Kidney glomerular epithelial cell (primary cell): ENCODE data around the gene PAXX.

Experiments used
- DNase-seq: peaks from one replicate; lab custom pipeline; 2025; lab: John Stamatoyannopoulos, UW

The PAXX gene

DNA sequence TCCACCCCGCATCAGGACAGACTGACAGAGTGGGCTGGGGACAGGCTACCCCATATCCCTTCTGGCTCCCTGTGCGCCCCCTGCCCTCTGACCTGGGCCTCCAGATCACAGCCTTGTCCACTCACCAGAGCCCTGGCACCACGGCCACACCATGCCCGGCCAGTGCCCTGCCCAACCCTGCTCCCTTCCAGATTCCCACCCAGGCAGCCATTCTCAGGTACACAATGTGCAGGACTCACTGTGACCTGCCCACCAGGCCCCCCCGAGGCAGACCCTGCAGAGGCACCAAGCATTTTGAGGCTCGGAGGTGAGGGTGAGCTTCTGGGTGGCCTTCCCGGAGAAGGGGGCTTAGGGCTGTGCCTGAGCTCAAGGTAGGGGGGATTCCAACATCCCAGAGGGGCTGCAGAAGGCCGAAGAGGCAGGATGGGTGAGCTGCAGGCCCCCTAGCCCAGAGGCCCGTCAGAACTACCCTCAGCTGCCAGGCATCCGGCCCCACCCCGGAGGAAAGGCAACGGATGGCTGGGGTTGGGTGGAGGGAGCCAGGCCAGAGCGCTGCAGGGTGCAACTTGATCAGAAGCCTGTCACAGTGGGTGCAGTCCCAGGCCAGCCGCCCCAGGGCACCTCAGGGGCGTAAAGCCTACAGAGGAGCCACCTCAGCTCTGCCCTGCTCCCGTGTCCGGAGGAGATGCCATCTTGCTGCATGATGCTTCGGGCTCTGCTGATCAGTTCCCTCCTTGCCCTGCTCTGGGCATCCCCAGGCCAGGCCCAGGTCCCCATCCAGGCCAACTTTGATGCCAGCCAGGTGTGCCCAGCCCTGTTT lies 9.8 kb upstream of the PAXX start, which contains the start of gene LCNL1:
LCNL1 (plus strand) TSS at position 762 of the 820 bp plus-strand sequence. CDS start 594 bp downstream, outside the sequence.
- DNase-seq, result no peak

DNA sequence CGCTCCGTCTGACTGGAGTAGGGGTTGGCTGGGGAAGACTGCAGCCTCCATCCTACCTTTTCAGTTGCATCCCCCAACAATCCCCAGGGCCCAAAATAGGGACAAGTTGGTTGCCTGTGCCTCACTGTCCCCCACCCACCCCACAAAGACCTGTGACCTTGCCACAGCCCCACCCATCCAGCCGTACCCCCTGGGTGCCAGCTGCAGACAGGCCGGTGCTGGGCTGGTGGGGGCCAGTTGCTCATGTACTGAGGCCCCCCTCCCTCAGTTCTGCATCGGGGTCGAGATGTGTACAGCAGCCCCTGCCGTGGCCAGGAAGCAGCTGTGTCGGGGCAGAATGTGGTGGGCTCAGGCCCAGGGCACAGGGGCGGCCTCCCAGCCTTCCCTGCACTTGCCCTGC lies 9.1 kb upstream of the PAXX start:
- DNase-seq, result no peak

DNA sequence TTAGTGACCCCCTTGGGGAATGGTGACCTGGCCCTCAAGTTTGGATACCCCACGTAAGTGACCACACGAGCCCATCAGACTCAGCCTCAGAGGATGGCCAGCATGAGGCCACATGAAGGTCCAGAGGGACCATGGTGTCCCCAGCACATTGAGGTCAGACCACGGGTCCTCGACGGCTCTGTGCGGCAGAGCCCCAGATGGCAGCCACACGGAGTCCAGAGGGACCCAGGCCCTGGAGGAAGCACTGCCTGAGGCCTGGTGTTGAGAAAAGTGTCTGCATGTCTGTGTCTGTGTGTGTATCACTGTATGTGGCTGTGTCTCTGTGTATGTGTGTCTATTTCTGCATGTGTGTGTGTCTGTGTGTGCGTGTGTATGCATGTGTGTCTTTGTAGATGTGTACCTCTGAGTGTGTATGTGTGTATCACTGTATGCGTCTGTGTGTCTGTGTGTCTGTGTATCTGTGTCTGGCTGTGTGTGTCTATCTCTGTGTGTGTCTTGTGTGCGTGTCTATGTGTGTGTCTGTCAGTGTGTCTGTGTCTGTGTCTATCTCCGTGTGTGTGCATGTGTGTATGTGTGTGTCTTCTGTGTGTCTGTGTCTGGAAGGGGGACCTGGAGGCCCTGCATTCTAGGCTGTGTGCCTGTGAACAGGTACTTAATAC lies 8.4 kb upstream of the PAXX start:
- DNase-seq, result no peak

DNA sequence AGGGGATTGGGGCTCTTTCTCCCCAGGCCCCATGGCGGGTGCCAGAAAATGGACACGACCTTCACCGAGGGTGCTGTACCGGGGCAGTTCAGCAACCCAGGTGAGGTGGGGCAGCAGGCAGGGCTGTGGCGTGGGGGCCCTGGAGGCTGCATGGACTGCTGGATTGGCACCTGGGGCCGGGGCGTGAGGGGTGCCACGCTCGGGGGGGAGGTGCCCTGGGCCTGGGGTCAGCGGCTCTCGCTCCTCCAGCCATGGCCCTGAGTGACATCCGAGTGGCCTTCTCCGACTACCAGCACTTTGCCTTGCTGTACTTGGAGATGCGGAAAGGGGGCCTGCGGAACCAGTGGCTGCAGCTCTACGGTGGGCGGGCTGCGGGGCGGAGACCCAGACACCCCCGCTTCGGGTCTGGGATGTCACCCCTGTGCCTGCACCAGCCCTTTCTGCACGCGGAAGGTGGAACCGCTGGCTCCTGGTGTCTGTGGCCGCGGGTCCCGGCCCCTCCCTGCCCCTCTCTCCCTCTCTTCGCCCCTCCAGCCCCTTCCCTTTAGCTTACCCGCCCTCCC lies 7.7 kb upstream of the PAXX start:
- DNase-seq, result no peak

DNA sequence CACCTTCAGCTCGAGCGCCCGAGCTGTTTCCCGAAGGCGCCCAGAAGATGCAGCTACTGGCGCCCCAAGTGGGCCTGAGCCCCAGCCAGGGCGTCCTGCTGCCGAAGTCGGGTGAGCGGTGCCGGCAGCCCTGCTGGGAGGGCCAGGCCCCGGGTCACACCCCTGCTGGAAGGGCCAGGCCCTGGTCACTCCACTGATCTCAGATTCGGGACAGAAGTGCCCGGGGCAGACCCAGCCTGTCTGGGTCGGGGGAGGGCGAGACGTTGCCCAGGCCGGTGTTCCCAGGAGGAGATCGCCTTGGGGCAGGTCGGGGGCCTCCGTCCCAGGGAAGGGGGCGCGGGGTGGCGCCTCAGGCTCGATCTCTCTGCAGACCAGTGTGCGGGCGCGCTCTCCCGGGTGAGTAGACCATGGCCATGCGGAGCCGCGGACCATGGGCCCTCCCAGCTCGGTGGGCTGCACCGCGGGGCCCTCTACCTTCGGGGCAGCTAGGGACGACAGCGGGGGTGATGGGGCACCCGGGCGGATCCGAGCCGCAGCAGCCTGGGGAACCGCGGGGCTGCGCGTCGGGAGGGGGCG lies 7.1 kb upstream of the PAXX start:
- DNase-seq, result no peak

DNA sequence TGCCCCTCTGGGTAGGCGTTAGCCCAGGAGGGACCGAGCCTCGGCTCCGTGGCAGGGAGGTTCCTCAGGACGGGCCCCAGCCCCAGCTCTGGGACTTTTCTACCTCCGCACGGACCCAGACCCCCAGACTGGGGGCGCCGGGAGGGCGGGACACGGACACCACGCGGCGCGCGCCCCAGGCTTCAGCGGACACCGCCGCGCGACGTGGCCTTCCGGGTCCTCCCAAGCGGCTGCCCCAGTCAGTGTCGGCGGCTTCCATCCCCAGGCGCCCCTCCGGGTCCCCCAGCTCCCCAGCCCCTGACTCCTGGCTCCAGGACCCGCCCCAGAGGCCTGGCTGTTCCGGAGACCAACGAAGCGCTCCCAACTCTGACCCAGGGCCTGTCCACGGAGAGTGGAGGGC lies 6.4 kb upstream of the PAXX start:
- no peak for DNase-seq

DNA sequence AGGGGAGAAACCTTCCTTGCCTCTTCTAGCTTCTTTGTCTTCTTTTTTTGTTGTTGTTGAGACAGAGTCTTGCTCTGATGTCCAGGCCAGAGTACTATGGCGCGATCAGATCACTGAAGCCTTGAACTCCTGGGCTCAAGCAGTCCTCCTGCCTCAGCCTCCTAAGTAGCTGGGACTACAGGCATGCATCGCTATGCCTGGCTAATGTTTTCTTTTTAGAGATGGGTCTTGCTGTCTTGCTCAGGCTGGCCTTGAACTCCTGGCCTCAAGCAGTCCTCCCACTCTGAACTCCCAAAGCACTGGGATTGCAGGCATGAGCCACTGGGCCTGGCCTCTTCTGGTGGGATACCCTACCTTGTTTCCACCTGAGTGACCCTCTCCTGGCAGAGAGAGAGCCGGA lies 3.4 kb upstream of the PAXX start:
- DNase-seq, result no peak

DNA sequence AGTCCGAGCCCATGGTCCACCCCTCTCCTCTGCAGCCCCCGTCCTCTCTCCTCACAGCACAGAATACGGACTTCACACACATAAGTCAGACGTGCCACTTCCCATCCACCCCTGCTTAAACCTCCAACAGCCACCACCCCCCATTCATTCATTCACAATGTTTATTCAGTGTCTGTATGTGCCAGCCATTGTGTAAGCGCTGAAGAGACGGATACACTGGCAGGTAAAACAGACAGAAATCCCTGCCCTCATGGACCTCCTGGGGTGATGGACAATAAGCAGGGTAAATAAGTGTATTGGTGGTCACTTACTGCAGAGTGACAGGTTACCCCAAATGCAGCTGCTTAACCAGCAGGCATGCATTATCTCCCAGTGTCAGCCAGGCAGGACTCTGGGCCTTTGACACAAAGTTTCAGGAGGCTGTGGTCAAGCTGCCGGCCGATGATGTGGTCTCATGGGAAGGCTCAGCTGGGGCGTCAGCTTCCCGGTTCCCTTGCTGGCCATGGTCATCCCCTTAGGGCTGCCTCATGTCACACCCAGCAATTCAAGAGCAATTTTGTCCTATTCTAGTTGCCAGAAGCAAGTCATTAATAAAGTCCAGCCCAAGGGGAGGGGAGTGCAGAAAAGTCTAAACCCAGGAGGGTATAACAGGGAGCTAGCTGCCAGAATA lies 1.8 kb upstream of the PAXX start:
- no peak for DNase-seq

DNA sequence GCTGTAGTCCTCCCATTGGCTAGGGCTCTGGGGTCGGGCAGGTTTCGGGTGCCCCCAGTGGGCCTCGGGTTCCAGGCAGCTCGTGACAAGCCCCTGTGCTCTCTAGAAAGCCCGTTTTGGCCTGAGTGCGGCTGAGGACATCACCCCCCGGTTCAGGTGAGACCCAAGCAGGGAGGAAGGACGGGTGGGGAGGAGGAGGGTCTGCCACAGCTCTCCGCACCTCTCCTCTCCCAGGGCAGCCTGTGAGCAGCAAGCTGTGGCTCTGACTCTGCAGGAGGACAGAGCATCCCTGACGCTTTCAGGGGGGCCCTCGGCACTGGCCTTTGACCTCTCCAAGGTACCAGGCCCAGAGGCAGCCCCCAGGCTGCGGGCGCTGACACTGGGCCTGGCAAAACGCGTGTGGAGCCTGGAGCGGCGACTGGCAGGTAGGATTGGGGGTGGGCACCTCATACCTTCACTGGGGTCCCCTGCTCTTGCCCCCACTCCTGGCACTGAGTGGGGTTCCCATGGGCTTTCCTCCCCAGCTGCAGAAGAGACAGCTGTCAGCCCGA lies 672 bp downstream of the PAXX start:
- no peak for DNase-seq

DNA sequence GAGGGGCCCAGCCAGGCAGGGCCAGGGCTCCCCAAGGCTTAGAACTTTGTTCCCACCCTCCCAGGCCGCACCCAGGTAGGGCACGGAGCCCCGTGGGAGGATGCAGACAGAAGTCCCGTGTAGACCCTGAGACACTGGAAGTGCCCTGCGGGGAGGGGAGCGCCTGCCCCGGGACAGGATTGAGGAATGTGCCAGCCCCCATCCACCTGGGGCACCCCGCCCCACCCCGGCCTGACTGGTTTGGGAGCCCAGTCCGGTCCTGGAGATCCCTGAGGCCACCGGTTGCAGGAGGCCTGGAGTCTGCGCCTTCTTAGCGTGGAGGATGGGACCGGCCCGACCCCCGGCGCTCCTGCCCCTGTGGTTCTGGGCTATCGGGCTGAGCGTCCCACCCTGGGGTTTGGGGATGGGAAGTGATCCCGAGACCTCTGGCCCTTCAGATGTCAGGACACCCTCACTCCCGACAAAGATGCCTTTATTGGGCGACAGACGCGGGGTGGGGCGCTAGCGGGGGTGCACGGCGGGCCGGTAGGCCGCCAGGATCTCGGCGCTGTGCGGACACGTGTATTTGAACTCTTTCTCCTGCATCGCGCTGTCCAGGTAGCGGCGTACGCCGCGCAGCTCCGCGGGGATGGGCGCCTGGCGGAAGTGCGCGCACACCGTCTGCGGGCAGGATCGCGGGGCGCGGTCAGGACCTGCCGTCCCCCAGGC lies 2.1 kb downstream of the PAXX start:
- DNase-seq, result no peak

DNA sequence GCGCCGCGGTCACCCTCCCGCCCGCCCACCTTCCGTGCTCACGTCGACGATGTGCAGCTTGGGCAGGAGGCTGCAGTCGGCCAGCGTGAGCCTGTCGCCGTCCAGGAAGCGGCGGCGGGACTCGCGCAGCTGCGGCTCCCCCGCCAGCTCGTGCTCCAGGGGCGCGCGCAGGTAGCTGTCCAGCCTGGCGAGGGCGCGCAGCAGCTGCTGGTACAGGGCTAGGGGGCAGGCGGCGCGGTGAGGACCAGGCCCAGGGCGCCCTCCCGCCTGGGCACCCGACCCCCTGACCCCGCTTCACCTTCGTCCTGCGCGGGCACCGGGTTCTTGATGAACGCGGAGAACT lies 2.6 kb downstream of the PAXX start:
- DNase-seq, result no peak

DNA sequence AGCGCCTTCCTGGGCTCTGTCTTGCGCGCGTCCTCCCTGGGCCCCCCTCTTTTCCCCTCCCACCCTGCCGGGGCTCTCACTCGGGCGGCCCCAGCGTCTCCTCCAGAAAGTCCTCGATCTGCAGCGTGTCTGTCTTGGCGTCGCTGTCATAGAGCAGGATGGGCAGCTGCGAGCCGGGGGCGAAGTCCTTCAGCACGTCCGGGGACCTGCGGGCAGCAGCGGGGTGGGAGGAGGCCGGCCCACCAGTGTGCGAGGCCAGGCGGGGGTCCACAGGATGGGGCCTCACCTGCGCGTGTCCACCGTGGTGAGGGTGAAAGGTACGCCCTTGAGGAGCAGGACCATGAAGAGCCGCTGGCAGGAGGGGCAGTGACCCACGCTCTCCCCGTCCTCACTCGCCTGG lies 3.1 kb downstream of the PAXX start:
- no peak for DNase-seq

DNA sequence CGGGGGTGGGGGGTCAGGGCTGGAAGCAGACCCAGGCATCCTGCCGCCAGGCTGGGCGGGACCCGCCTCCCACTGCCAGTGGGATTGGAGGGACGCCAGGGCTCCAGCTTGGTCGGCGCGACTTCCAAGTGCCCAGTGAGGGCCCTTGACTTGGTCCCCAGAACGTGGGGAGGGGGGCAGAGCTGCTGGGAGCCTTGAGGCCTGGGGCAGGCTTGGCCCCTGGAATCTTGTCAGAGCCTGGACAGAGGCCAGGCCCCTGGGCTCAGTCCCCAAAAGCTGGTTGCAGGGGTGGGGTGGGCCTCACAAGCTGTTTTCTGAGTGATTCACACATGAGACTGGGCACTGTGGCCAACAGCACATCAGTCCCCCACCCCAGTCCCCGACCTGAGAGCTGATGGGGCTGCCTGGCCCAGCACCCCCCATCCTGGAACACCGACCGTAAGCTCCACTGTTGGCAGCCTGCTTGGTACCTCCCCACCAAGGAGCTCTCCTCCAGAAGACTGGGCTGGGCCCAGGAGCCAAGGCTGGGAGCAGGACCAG lies 3.6 kb downstream of the PAXX start:
- no peak for DNase-seq

DNA sequence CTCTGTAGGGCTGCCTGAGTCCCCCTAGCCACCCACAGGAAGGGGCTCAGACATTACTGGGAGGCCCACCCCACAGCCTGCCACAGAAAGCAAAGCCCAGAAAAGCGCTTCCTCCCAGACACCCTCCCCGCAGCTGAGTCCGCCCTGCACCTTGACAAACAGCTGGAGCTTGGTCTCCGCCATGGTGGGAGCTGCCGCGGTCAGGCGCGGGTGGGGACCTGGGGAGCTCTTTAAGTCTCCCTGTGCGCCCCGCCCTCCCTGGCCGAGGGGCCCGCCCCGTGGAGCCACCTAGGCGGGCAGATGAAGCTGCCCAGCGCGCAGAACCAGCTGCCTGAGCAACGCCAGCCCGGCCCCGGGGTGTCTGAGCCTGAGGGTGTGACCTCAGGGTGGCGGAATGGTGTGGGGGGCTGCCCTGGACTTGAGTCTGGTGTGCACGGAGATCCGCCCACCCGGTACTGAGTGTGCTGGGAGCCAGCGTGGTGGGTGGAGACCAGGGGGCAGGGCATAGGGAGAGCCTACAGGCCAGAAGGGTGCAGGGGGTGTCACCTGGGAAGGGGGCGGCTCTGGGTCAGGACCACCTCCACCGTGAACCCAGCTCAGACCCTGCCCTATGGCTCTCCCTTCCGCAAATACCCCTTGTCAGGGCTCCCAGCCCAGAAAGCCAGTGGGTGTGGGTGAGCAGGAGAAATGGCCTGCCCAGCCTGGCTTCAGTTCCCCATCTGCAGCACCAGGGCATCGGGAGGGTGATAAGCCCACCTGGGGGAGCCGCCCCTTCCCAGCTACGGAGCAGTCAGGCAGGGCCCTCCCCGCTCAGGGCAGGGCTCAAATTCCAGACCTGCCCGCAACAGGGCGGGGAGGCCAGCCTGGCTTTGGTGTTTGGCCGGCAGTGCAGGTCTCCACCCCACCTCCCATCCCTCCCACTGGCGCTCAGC lies 4.4 kb downstream of the PAXX start, which contains the start of gene CLIC3:
CLIC3 (minus strand) TSS at position 208 of the 932 bp plus-strand sequence; CDS start at position 183, 25 bp downstream.
- no peak for DNase-seq

DNA sequence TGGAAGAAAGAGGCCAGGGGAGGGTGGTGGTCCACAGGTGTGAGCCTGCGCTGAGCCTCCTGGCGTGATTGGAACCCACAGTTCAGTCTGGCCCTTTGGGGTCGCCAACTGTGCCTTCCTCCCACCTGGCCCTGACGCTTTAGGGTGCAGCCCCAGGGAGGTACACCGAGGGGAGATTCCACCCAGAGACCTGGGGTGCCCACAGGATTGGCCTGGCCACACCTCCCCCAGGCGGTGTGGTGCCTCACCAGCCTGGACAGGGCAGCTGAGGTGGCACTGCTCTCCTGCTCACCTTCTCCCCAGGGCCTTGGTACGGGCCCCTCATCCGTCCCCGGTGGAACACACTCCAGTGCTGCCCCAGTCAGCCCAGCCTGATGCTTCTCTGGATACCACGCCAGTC lies 5.1 kb downstream of the PAXX start:
- no peak for DNase-seq

DNA sequence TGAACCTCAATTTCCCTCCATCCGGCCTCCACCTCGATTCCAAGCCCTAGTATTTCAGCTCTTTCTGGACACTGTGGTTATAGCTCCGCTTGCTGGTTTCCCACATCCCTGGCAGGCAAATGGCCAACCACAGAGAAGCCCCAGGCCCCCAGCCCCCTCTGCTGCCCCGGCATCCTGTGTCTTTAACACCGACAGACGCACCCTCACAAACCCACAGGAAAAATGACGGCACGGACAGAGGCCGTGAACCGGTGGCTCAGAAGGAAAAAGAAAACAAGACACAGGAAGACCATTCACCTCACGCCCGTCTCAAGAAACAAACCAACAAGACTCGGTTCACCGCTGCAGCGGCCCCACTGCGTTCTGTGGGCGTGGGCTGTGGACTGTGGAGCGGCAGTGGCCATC lies 5.6 kb downstream of the PAXX start:
- no peak for DNase-seq

DNA sequence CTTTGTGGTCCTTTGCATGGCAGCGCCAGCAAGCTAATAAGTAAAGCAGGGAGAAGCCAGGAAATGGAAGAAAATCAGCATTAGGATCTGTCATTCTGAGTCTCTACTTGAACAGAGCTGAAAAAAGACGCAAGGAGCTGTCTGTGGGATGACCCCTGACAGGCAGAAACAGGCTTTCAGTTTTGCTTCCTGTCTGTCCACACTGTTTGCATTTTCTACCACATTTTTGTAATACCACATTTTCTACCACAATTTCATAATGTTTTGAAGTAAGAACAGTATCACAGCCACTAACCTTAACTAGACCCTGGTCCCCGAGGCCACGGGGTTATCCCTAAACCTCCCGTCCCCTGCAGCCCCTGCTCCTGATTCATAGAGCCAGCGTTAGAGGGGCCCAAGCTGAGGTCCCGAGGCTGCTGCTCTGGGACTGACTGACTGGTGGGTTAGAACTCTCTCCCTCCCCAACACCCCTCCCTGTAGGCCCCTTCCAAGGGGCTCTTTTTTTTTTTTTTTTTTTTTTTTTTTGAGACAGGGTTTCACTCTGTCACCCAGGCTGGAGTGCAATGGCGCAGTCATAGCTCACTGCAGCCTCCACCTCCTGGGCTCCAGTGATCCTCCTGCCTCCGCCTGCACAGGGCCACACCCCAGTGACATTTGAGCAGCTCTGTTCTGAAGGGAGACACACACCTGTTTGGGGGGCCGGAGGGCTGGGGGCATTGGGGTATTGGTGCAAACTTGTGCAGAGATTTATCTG lies 8.1 kb downstream of the PAXX start:
- peak; percentile 16 for DNase-seq

DNA sequence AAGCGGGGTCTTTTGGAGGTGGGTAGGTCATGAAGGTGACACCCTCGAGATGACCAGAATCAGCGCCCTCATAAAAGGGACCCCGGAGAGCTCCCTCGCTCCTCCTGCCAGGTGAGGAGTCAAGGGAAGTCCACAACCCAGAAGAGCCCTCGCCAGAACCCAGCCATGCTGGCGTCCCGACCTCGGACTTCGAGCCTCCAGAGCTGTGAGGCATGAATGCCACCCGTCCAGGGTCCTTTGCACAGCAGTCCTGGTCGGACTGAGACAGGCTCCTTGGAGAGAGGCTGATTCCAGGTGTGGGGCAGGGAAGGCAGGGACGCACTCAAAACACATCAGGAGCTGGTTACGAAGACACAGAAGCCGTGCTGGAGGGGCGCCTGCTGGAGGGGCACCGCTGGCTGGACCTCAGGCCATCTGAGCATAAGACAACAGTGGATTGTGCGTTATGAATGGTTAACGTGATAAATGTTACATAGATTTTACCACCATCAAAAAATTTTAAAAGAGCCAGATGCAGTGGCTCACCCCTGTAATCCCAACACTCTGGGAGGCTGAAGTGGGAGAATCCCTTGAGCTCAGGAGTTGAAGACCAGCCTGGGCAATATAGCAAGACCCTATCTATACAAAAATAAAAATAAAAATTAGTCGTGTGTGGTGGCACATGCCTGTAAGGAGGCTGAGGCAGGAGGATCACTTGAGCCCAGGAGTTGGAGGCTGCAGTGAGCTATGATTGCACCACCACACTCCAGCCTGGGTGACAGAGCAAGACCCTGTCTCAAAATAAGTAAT lies 9.8 kb downstream of the PAXX start:
- DNase-seq, result no peak
